Globus pallidus (tissue), 1 donor: Measurements from ENCODE around the gene ZNF3.

Experiments
- DNase-seq: peaks from one replicate; pipeline ENCODE4 v3.0.0-alpha.2; 2015; ENCODE audit warnings: low spot score

Gene ZNF3

DNA sequence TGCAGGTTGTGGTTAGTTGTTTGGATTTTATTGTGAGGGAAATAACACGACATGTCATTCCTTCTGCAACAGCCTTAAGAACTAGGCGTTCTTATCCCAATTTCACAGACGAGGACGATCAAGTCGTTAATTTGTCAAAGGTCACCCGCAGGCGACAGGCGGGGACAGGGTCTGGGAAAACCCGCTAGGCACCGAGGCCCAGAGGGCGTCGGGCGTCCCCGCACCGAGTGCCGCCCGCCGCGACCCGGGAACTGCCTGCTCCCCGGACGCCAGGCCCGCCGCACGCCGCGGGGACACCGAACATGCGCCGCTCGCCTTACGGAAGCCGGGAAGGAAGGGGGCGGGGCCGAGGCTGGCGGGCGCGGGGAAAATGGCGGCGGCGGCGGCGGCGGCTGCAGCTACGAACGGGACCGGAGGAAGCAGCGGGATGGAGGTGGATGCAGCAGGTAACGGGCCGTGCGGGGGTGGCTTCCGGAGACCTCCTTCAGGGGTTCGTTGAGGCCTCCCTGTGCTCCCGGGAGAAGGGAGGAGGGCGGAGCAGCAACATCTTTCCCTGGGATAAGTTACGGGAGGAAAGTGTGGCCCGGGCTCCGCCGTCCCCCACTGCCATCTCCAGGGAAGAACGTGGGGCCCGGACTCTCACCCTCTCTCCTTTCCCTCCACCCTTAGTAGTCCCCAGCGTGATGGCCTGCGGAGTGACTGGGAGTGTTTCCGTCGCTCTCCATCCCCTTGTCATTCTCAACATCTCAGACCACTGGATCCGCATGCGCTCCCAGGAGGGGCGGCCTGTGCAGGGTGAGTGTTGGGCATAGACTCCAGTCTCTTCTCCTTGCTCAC, 7.3 kb upstream of the ZNF3 start, which contains the start of gene COPS6:
Gene COPS6 (plus strand): TSS at position 349 of the 837 bp plus-strand sequence. CDS start 22 bp downstream, at position 371.
- DNase-seq, result peak; percentile 64

DNA sequence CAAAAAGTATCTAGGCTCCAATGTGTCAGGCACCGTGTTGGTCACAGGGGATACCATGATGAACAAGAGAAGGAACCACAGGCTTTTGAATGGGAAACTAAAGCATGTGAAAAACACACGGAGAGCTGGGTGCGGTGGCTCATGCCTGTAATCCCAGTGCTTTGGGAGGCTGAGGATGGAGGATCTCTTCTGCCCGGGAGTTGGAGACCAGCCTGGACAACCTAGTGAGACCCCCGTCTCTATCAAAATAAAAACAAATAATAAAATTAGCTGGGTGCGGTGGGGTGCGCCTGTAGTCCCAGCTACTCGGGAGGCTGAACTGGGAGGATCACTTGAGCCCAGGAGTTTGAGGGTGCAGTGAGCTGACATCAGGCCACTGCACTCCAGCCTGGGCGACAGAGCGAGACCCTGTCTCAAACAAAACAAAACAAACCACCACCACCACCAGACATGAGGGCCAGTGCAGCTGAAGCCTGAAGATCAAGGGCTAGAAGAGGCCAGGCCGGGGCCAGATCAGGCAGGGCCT, 6.6 kb upstream of the ZNF3 start:
- DNase-seq, result no peak

DNA sequence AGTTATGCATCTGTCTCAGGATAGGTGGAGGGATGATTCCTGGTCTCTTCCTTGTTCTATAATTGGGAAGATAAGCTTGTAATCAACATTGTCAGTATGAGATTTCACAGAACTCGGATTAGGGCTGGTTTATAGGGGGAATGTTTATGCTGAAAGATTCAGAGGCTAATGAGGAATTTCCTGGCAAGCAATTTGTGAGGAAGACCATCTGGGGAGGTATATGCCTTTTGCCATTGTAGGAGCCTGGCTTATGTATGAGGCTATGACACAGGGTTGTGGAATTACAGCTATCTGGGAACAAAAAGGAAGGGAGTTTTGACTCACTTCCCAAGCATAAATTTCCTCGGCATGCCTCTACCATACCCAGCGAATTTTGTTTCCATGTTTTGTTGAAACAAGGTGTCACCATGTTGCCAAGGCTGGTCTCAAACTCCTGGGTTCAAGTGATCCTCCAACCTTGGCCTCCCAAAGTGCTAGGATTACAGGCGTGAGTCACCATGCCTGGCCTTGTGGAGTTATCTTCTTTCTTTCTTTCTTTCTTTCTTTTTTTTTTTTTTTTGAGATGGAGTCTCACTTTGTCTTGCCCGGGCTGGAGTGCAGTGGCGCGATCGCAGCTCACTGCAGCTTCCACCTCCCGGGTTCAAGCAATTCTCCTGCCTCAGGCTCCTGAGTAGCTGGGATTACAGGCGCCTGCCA, 5.7 kb upstream of the ZNF3 start:
- DNase-seq, result no peak

DNA sequence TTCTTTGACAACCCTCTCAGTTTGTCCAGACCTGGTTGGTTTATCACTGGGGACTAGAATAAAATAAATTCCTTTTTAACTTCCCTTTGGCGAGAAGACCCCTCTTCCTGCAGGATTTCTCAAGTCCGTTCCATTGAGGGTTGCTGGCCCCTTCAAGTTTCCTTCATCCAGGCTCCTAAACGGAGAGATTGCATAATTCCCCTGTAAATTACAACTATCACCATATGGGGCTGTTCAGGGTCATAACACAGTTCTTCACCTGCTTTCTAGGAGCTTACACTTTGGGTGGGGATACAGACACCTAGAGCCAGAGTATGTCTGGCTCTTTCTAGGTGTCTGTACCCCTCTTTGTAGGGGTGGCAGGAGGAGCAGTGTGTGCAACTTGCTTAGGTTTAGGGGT, 4.0 kb upstream of the ZNF3 start:
- no peak for DNase-seq

DNA sequence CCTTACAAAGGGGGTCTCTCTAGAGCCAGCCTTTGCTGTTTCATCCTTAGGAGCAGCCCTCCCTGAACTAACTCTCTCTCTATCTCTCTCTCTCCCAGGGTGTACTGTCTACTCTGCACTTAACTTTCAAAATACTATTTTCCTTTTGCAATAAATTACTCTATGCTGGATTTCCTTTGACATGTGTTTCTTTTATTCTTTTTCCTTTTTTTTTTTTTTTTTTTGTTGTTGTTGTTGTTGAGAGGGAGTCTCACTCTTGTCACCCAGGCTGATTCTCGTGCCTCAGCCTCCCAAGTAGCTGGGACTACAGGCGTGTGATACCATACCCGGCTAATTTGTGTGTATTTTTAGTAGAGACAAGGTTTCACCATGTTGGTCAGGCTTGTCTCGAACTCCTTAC, 1.5 kb upstream of the ZNF3 start:
- no peak for DNase-seq

DNA sequence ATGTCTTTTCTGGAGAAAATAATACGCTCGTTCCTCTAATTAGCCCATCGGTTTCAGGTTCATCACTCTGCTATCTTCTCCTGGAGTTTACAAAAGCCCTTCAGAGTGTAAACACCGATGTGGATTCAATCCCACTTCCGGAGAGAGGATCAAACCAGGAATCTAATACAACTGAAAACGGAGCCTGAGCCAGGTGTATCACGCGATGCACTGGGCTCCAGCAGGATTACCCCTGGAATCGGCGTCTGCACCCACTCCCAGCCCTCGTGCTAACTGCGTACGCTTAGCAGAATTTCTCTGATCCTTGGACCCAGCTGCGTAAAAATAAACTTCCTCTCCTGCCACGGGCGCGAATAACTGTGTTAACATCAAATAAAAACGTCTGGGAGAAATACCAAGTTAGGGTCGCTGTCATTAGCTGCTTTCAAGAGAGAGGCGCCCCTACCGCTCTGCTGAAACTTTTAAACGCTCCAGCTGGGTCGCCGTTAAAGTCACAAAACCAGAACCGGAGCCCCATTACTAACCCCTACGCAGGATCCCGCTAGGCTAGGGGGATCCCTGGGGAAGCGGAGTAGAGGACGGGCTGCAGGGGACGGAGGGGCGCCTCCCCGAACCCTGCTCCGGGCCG, 502 bp downstream of the ZNF3 start:
- no peak for DNase-seq

DNA sequence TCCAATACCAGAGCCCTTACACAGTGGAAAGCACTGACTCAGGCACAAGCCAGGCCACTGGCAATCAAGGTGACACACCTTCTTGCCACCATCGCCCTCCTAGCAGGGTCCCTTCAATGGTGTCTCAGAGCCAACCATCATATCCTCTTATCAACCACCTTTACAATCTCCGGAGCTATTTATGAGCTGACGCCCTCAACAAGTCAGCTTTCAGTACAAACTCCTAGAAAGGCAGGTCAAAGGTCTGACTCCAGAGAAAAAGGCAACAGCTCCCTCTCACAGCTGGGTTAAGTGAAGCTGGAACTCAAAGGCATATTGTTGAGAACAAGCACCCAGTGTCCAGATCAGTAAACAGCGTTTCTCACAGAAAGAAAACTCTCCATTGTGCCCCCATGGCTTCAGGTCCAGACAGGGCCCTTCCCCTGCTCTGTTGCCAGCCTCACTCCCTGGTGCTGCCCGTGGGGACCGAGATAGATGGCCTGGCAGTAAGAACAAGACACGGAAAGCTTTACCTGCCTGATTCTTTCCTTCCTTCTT, 2.4 kb downstream of the ZNF3 start:
- peak; percentile 94 for DNase-seq

DNA sequence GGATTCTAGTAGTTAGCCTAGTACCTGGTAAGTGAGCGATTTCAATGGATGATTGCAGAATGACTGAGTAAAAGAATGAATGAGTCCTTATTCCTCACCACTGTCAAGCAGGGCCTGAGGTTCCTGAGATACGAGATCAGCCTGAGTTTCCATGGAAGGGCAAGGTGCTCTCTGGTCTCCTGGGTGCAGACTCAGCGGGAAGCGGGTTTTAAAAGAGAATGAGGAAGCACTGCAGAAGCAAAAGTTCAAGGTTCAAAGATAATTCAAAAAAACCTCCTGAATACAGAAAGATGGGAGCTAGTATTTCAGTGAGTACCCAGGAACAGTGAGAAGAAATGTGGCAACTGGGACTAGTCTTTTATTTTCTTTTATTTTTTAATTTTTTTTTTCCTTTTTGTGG, 4.3 kb downstream of the ZNF3 start:
- no peak for DNase-seq

DNA sequence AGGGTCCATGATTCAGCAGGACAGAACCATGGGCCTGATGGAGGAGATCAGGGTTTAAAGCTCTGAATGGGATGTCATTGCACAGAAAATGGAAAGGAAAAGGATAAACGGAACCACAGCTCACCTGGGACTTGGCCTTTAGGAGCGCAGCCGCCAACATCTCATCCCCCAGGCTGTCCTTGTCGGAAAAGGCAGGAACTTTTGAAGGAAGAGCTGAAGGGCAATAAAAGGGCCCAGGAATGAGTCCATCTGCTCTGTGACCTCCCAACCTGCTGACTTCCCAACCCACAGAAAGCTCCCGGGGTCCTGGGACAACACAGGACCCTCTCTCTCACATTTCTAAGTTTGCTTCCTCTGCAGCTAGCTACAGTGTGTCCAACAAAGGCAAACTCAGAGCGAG, 6.1 kb downstream of the ZNF3 start:
- DNase-seq, result no peak

DNA sequence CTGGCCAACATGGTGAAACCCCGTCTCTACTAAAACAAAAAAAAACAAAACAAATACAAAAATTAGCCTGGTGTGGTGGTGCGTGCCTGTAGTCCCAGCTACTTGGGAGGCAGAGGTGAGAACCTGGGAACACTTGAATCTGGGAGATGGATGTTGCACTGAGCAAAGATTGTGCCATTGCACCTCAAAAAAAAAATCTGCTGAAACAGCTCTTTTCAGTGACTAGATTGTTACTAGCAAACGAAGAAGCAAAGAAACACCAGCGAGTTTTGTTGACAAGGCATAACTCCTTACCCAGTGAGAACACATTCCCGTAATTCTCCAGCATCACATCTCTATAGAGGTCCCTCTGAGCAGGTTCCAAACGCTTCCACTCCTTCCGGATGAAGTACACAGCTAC, 6.7 kb downstream of the ZNF3 start:
- DNase-seq, result no peak

DNA sequence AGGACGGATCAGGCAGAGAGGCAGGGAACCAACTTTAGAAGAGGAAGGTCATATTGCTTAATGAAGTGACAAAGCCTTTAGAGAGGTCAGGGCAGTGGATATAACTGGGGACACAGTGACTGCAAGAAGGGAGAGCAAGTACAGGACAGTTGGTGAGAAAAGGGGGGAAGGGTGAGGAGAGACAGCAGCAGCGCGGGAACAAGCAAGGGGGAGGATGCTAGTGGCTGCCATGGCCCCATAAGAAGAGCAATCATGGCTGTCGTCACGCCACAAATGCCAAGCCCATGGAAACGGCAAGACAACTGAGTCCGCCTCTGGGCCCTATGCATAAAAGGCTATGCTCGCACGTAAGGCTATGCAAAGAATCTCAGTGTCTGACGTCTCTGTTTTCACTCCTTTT, 9.1 kb downstream of the ZNF3 start:
- no peak for DNase-seq

DNA sequence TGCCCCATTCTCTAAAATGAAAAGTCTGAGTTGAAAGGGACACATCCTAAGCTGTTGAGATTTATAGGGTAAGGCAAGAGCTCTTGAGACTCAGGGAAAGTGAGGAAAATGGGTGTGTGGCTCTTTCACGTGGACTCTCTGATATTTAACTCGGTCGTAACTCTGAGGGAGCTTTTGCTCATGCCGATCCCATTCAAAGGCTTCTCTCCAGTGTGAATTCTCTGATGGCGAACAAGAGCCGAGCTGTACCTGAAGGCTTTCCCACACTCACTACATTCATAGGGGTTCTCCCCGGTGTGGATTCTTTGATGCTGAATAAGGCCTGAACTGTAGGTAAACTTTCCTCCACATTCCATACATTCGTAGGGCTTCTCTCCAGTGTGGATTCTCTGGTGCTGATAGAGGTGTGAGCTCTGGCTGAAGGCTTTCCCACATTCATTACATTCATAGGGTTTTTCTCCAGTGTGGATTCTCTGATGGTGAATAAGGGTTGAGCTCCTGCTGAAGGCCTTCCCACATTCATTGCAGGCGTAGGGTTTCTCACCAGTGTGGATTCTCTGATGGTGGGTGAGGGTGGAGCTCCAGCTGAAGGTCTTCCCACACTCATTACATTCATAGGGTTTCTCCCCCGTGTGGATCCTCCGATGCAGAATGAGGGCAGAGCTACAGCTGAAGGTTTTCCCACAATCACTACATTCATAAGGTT, 10.4 kb downstream of the ZNF3 start:
- DNase-seq, result no peak

DNA sequence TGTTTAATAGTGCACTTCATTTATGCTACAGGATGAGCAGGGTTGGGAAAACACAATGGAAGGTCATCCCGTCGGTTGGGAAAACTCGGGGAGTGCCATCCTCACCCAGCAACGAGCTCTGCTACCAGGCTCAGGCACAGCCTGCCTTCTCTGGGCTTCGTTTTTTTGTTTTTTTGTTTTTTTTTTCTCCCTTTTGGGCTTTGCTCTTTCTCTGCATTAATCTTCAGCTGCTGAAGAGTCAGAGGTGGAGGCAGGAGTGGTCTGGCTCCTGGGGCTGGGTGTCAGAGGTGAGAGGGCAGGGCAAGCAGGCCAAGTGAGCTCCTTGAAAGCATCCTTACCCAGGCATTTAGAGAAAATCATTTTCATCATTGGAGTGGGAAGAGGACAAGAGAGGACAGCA, 11.5 kb downstream of the ZNF3 start:
- no peak for DNase-seq

DNA sequence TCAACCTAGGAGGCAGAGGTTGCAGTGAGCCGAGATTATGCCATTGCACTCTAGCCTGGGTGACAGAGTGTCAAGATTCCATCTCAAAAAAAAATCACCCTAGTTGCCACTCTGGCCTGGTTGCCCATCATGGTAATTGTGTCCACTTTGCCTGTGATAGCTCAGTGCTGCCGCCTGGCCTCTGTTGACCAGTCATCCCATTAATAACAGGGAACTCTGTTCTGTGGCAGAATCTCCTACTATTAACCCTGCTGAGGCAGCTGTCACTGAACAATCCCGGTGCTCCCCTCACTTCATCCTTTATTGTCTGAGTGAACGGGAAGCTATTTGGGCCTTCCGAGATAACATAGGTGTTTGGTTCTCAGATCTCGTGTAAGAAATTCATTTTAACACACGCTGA, 14.6 kb downstream of the ZNF3 start:
- DNase-seq, result no peak

DNA sequence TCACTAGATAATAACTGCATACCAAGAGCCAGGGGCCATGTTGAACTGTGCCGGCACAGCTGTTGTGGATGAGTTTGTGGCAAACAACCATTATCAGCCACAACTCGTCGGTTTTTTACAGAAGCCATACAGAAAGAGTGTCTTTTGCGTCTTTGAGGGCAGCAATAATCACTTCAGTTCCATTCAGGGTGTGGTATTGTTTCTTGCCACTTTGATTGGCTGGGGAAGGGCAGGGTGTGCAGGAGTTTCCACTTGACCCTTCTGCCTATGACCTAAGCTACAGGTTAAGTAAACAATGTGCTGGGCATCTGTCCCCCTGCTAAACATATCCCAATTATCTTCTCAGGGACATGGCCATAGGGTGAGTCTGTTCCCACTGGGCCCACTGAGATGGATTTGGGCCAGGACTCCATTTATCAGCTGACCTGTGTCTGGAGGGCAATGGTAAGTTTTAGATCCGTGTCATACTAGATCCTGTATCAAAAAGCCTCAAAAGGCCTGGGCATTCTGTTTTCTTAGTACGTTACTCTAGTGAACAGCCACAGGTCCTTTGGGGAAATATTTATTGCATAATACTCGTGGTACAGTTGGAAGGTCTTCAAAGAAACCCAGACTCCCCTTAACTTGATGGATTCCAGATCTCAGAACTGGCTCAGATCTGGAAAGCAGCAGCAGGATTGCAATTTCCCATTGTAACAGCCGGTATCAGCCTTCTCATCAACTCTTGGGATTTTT, 15.9 kb downstream of the ZNF3 start:
- DNase-seq, result no peak

DNA sequence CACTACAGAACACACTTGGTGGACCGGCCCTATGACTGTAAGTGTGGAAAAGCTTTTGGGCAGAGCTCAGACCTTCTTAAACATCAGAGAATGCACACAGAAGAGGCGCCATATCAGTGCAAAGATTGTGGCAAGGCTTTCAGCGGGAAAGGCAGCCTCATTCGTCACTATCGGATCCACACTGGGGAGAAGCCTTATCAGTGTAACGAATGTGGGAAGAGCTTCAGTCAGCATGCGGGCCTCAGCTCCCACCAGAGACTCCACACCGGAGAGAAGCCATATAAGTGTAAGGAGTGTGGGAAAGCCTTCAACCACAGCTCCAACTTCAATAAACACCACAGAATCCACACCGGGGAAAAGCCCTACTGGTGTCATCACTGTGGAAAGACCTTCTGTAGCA, 17.4 kb downstream of the ZNF3 start:
- DNase-seq, result no peak

DNA sequence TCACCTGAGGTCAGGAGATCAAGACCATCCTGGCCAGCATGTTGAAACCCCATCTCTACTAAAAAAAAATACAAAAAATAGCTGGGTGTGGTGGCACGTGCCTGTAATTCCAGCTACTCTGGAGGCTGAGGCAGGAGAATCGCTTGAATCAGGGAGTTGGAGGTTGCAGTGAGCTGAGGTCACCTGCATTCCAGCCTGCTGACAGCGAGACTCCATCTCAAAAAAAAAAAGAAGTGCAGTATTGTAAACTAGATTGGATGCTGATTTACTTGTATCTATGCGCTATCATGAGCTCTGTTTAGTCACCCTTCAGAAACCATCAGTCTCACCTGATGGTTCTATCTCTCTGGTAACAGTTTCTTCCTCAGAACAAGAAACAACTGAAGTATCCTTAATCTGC, 18.1 kb downstream of the ZNF3 start:
- no peak for DNase-seq

DNA sequence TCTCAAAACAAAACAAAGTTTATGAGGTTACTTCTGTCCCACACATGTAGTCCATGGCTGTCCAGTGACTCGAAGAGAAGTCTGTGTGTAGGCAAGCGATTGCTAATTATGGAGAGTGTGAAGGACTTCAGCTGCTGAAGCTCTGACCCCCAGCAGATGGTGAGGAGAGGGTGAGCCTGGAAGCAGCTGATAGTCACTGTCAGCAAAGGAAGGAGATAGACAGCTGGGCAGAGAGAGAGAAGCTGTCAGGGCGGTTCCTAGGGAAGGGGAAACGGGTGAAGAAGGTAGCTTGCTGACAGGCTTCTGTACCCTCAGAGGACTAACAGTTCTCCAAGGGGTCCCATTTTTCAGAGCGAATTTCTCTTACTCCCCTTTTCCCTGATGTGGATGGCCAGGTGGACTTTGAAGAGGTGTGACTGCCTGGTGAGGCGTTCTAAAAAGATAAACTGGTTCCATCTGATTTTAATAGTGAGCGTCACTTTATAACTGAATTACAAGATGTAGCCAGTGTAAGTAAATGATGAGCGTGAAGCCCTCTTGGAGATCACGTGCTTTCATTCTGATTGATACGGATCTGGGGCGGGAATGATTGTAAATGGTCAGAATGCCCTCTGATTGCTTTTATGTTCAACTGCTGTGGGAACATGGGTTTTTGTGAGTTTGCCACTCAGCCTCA, 19.9 kb downstream of the ZNF3 start:
- DNase-seq, result no peak

DNA sequence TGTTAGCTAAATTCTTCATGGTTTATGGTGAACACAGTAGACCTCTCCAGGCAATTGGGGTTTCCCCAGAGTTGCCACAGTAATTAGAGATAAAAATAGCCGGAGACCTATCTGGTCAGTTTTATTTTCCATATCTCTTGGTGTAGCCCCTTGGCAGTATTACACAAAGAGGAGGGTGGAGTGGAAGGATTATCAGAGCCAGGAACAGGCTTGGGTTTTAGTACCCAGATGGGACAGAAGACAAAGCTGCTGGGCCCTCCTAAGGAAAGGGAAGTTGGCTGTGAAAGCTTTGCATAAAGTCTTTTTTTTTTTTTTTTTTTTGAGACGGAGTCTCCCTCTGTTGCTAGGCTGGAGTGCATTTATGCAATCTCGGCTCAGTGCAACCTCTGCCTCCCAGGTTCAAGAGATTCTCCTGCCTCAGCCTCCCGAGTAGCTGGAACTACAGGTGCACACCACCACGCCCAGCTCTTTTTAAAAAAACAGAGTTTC, 22.2 kb downstream of the ZNF3 start:
- DNase-seq, result no peak

DNA sequence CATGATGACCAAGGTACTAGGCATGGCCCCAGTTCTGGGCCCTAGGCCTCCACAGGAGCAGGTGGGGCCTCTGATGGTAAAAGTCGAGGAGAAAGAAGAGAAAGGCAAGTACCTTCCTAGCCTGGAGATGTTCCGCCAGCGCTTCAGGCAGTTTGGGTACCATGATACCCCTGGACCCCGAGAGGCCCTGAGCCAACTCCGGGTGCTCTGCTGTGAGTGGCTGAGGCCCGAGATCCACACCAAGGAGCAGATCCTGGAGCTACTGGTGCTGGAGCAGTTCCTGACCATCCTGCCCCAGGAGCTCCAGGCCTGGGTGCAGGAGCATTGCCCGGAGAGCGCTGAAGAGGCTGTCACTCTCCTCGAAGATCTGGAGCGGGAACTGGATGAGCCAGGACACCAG, 24.5 kb downstream of the ZNF3 start:
- no peak for DNase-seq

DNA sequence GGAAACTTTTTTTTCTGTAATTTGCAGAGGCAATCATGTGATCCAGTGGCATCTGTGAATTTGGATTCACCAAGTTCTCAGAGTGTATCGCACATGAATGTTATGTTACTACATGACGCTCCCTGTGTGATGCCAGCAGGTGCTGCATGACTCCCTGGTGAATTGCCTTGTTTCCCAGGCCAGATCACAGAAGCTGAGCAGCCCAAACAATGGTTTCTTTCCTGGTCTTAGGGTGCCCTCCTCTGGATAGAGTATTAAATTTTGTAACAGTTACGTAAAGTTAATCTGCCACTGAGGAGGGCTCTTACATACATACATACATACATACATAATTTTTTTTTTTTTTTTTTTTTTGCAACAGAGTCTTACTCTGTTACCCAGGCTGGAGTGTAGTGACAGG, 28.3 kb downstream of the ZNF3 start:
- peak; percentile 91 for DNase-seq
